NK-92 (cell line): ENCODE measurements around the gene EHF.
"Not testable (repeated sequence)": the region's sequence is repeated elsewhere in the genome, so short reads cannot be mapped to it uniquely, and the experiment has no call there.

Experiments used
- DNase-seq: peaks from one replicate; lab custom pipeline; 2025; ENCODE audit not compliant: unreplicated experiment; lab: John Stamatoyannopoulos, UW

The EHF gene

GRCh38 chr11:34620820-34621792 lies at the start of gene EHF:
EHF (plus strand) TSS chr11:34621093; CDS start chr11:34642631, 21,538 bp downstream.
- no peak for DNase-seq

DNA sequence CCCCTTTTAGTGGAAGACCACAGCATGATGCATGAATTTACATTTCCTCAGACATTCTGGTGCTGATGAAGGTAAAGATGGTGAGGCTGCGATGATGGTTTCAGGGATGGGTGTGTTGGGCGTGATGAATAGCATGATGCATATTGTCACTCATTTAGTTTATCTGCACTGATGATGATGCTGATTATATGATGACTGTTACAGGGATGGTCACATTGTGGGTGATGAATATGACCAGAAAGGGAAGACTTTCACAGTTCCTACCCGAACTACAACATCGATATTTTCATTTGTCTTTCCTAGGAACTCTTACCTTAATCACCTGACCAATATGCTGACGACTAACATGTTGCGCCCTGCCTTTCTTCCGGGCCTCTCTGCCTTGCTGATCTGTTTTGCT lies 47.4 kb upstream of the EHF start:
- DNase-seq, result no peak

DNA sequence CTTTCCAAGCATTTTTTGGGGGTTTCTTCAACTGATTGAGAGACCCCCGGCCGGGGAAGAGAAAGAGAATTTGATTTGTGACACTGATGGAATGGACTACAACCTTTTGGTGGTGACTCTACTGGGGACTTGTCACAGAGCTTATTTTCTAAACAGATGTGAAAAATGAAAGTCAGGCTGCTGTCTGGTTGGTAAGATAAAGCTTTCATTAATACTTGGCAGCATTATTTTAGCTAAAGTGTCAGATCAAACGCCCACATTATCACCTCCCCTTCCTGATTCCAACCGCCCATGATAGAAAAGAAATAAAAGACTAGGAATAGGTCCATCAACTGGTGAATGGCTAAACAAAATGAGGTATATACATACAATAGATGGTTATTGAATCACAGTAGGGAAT lies 45.6 kb upstream of the EHF start:
- DNase-seq, result no peak

DNA sequence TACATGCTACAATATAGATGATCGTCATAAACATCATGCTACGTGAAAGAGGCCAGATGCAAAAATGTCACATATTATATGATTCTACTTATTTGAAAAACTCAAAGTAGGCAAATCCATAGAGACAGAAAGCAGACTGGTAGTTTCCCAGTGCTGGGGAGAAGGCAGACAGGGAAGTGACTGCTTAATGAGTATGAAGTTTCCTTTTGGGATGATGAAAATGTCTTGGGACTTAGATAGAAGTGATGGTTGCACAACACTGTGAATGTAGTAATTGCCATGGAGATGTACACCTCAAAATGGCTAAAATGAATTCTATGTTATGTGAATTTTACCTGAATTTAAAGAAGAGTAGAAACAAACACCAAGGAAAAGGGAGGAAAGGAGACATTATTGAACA lies 45.2 kb upstream of the EHF start:
- DNase-seq, result no peak

DNA sequence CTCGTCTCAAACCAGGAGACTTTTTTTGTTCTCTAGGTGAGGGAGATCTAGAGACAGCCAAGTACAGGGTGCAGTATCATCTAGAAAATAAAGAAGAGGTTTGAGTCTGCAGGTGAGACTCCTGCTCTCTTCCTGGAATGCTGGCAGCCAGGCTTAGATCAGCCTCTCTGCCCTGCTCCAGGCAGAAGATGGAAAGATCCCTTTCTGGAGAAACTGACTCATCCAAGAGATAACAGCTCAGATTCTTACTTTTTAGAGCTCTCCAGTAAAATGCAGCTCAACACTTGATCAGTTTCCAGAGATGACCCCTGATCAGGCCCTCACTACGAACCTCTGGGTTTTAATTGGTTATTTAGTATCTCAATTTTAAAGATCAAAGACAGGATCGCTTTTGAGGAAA lies 44.6 kb upstream of the EHF start:
- DNase-seq, result no peak

- DNase-seq, result no peak
These were observed 37.1 kb upstream of the EHF start for GRCh38 chr11:34583818-34584217.

DNA sequence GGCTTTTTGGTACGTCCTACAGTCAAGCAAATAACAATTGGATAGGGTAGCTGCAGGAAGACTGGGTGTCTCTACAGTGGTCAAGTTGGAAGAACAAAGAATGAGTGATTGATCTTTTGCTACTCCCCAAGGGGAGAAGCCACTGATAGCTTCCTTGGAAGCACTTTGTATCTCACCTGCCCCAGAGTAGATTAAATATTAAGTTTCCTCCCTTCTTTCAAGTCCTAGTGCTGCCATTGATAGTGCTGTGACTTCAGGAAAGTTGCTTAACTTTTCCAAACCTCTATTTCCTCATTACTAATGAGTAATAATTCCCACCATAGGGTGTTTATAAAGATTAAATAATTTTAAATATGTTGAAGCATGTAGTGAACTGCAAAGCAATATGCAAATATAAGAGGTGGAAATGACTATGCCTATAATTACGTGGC lies 35.6 kb upstream of the EHF start:
- no peak for DNase-seq

DNA sequence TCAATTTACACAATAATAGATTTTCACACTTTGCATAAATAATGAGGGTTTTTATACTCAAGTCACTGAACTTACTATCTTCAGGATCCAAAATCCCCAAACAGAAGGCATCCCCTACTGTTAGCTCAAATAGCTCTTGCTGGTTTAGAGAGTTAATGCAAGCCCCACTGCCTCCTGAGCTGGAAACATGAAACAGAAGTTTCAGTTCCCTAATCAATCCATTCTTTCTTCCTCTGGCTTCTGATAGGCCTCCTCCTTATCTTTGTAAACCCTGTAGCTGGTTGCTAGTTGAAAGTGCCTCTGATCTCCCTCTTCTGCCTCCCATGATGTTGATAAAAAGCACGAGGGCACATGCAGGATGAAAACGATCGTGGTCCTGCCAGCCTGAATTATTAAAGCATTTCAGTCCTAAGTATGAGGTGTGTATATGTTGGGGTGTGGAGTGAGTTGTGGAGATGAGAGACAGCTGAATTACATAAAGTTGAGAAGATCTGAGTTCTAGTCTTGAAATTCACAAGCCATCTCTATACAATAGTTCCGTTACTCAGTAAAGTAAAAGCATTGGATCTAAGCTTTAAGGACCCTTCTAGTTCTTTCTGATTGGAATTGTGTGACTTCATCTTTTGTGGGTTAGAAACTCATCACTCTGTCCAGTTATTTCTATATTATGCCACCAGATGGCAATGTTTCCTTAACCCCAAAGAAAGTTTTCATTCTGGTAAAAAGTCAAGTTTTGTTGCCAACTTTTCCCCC lies 35.0 kb upstream of the EHF start:
- DNase-seq, result no peak

DNA sequence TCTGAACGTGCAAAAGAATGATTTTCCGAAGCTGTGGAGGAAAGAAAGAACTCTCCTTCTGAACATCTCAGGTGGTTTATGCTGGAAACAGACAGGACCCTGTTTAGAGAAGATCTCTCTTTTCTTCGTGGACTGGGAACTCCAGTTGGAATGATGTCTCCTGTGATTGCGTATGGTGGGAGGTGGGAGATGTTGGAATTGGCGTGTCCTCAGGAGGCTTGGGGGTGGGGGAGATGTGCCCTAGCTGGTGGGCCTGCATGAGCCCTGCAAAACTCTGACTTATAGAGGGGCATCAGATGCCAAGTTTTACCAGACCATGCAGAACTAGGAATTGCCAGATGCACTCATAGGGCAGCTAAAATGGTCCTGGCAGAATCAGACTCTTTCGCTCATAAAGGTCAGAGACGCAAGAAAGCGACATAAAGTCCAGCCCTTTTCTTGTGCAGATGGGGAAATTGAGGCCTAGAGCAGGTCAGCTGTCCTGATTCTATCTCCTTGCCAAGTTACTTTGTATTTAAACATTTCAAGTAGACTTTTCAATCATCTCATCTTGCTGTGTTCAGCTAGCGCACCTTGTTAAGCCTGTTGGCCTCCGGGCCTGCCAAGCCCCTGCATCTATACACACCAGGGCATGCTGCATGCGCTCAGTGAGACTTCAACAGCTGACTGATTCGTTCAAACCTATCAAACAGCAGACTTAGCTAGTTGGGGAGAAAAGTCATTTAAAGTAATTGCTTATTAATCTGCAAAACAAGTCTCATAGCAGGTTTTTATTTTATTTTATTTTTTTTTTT lies 34.2 kb upstream of the EHF start:
- no peak for DNase-seq

- no peak for DNase-seq
These were observed 33.6 kb upstream of the EHF start for GRCh38 chr11:34587282-34587677.

DNA sequence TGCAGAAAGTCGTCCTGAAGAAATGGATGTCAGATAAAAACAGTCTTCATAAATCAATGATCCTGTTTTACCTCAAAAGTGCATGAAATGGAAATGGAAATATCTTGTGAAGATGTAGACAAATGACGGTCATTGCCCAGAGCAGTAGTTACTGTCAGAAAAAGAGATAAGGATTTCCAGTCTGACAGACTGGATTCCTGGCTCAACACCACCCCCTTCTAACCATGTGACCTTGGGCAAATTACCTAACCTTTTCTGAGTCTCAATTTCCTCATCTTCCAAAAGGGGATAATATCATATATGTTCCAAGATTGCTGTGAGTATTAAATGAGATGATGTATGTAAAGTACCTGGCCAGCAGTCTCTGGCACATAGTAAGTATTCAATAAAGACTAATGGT lies 32.9 kb upstream of the EHF start:
- no peak for DNase-seq

DNA sequence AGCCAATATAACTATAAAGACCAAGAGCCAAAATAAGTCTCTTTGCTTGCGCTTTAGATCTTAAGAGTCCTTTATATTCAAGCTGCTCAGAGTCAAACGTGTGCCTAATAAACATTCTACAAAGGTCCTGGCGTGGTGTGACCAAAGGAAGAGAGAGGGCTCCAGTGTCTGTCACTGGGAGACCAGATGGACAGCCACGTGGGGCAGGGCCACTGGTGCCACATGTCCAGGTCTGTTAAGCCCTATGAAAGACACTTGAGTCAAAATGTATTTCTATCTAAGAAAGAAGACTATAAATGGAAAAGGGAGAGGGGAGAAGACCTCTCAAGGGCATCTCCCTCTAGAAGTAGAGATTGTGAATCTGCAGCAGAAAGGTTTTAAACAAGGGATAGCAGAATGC lies 32.2 kb upstream of the EHF start:
- DNase-seq, result no peak

- not testable (repeated sequence) for DNase-seq
These were observed 31.7 kb upstream of the EHF start for GRCh38 chr11:34589177-34589576.

GRCh38 chr11:34593085-34593484 lies 27.8 kb upstream of the EHF start:
- DNase-seq, result no peak

DNA sequence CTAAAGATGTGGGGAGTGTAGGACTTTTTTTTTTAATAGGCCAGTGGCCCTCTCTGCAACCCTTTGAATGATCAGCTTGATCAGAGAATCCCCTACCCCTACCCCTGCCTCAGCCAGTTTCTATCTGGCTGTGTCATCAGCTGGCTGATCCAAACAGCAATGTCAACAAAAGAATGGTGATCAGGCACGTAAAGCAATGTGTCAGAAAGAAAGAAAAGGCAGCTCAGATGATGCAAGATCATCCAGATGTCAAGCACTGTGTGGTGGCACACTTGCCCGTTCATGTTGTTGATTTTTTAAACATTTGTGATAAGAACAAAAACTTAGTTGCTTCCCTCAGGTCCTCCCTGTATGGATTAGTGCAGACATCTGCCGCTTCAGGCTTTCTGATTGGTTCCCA lies 26.3 kb upstream of the EHF start:
- no peak for DNase-seq

- DNase-seq, result no peak
These were observed 25.5 kb upstream of the EHF start for GRCh38 chr11:34595391-34595790.

DNA sequence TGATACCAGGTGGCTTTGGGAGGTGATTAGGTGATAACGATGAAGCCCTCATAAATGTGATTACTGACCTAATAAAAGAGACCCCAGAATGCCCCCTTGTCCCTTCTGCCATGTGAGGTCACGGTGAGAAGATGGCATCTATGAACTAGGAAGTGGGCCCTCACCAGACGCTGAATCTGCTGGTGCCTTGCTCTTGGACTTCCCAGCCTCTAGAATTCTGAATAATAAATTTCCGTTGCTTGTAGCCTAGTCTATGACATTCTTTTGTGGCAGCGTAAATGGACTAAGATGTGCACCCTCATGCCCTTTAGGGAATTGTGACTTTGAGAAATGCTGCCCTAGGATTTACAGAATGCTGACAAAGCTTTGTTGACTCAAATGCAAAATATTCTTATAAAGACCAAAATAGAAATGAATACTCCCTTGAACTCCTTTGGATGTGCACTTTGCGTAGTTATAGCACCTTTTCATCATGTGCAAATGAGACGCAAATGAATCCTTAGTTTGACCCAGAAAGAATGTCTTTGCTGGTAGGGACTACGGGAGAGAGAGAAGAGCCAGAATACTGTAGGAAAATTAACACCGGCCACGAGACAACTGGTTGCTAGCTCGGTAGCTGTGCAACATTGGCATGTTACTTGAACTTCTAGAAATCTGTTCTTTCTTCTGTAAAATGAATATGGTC lies 24.8 kb upstream of the EHF start:
- DNase-seq, result no peak

GRCh38 chr11:34599406-34599945 lies 21.4 kb upstream of the EHF start:
- DNase-seq, result no peak

- DNase-seq, result no peak
These were observed 20.4 kb upstream of the EHF start for GRCh38 chr11:34600339-34601084.

DNA sequence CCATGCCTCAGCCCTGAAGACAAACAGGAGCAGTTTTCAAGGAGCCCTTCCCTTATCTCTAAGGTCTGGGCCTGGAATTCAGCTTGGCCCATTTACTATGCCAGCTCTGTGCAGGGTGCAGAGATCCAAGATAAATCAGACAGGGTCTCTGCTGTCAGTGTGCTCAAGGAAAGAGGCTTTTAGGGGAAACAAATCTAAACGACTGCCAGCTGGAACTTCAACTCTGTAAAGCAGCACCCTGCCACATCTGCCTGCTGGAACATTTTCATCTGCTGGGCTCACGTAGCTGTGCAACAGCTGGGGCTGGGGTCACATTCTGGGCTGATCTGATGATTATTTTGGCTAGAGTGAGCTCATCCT lies 19.8 kb upstream of the EHF start:
- DNase-seq, result no peak
